NK-92 (cell line): ENCODE results near the gene MED26.
"Not testable (repeated sequence)": the region's sequence is repeated elsewhere in the genome, so short reads cannot be mapped to it uniquely, and the experiment has no call there.

Source experiments
- DNase-seq: peaks from one replicate; lab custom pipeline; 2025; ENCODE audit not compliant: unreplicated experiment; lab: John Stamatoyannopoulos, UW

The MED26 gene

DNA sequence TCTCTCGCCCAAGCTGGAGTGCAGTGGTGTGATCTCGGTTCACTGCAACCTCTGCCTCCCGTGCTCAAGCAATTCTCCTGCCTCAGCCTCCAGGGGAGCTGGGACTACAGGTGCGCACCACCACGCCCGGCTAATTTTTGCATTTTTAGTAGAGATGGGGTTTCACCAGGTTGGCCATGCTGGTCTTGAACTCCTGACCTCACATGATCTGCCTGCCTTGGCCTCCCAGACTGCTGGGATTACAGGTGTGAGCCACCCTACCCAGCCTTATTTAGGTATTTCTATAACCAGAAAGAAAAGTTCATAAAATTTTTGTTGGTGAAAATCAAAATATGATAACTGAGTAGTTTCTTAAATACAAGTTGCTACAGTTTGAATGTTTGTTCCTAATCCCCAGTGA lies 84.3 kb downstream of the MED26 start:
- DNase-seq = not testable (repeated sequence)

DNA sequence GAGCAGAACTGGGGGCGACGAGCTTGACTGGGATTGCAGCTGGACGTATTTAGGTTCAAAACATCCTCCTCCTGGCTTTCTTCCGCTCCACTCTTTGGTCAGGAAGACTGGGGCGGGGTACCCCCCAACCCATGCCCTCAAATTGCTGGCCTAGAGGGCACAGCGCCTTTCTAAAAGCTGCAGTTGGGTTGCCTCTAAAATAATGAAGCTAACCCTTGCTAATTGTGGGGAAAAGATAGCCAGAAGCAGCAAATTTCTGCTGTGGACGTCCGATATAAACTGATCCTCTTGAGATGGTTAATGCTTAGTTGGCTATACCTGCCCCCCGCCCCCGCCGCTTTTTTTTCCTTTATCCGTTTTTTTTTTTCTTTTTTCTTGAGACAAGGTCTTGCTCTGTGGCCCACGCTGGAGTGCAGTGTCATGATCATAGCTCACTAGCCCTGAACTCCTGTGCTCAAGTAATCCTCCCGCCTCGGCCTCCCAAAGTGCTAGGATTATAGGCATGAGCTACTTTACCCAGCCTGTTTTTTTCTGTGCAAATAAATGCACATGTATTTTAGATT lies 85.0 kb downstream of the MED26 start:
- no peak for DNase-seq

DNA sequence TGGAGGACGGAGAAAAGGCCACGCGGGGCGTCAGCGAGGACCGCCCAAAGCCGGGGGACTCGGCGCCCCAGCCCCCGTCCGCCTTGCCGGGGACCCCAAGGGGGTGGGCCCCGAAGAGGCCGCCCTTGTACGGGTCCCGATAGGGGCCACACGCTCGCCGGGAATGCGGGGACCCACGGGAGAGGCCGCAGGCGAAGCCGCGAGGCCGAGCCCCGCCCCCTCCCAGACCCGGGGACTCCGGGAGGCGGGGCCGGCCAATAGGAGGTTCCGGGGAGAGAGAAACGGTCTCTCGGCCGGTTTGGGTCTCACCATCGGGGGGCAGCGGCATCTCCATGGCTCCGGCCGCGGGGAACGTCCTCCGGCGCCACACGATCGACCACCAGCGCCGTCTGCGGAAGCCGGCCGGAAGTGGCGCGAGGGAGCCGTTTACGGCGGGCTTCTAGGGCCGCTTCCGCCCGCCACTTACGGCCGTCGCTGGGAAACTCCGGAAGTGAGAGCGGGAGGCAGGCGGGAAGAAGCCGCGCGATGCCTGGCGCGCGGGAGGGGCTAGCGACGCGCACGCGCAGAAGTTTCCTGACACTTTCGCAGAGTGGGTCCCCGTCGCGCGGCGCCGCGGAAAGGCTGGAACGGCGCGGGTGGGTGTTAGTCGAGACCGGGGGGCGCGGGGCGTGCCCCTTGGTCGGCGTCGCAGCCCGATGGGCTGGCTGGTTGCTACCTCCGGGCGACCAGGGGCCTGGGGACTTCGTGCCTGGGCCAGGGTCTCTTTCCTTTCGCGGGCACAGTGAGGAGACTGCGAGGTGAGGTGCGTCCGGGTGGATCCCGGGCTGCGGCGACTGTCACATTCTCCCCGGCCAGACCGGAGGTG lies 85.7 kb downstream of the MED26 start, which contains the start of gene CHERP:
TSS of gene CHERP (minus strand) at position 393 of the 865 bp plus-strand sequence. CDS start at position 334, 59 bp downstream.
- DNase-seq = peak; percentile 61

DNA sequence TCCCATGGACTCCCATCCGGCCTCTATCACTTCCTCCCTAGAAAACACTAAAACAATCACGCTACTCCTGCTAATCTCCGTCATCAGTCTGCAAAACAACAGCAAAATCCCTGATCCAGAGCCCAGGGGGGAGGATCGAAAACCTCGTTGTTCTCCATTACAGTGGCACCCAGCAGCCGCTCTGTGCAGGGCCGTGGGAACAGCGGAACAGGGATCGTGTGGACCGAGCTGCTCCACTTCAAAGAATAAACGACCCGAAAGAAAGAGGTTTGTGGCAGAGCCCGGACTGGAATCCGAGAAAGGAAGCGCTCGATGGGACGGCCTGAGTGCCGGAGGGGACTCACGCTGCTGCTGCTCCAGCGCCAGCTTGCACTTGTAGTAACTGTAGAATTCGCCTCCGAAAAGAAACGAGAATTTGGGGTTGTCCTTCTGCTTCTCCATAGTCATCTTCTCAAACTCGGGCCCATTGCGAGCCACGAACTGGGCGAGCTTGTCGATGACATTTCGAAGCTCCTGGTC lies 86.4 kb downstream of the MED26 start:
- DNase-seq = no peak

- DNase-seq = no peak
Observed at GRCh38 chr19:16540948-16541347, 87.1 kb downstream of the MED26 start.

GRCh38 chr19:16537111-16537510 lies 90.9 kb downstream of the MED26 start:
- DNase-seq = no peak

DNA sequence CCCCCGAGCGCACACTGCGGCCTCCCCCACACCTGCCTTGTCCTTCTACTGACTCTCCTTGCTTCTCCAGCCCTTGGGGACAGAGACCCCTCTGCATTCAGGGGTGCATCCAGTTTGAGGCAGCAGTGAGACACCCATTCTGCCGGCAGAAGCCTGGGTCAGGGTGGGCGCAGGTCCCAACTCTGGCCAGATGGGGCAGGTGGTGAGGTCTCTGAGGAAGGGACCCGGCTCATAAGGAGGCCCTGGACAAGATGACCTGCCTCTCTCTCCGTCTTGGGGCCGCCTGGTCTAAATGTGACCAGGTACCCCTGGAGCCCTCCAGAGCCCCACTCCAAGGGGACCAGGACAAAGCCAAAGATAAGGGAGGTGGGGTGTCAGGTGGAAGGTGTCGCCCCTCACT lies 91.9 kb downstream of the MED26 start:
- DNase-seq = no peak

- no peak for DNase-seq
Observed at GRCh38 chr19:16535381-16535780, 92.6 kb downstream of the MED26 start.

GRCh38 chr19:16532440-16533234 lies 95.4 kb downstream of the MED26 start:
- DNase-seq = no peak

GRCh38 chr19:16531380-16531669 lies 96.7 kb downstream of the MED26 start:
- DNase-seq = no peak

GRCh38 chr19:16530540-16531379 lies 97.2 kb downstream of the MED26 start:
- no peak for DNase-seq

- no peak for DNase-seq
Observed at GRCh38 chr19:16529466-16530144, 98.4 kb downstream of the MED26 start.

- DNase-seq = no peak
Observed at GRCh38 chr19:16527971-16528521, 100.0 kb downstream of the MED26 start.

GRCh38 chr19:16527334-16527935 lies 100.6 kb downstream of the MED26 start:
- no peak for DNase-seq

DNA sequence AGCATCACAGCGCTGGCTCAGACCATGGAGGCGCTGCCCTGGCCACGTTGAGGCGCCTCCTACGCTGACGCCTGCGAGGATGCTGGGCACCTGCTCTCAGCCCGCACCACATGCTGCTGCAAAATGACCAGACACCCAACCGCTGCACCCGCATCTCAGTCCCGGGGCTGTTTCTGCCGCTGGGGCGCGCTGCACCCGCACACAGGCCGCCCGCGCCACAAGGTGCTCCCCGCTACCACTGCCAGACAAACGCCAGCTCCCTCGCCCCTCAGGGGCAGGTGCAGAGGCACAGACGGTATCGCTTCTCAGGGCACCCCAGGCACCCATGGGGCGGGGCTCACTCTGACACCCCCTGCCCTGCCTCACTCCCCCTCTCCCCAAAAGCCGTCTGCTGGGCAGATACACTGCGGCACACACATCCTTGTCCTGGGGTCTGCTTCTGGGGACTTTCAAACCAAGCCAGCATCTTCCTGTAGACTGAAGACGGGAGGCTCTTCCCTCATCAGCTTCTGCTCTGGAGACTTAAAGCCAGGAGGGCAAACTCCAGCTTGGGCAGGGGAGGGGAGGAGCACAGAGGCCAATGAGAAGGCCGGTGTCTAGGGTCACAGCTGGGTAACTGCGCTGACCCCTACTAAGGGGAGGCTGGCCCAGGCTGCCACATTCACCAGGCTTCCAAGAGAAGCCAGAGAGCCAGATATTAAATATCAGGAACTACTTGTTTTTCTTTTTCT lies 102.1 kb downstream of the MED26 start:
- no peak for DNase-seq

- no peak for DNase-seq
Observed at GRCh38 chr19:16524991-16525734, 102.8 kb downstream of the MED26 start.
